HG03175 (cell line): ENCODE measurements around the gene MVB12B.

Experiments
- ATAC-seq: cut with Tn5 transposase; IDR thresholded peaks from one replicate; pipeline ENCODE4 v1.9.1; 2021; ENCODE audit warnings: mild to moderate bottlenecking, moderate library complexity; ENCODE audit not compliant: unreplicated experiment

MVB12B gene

DNA sequence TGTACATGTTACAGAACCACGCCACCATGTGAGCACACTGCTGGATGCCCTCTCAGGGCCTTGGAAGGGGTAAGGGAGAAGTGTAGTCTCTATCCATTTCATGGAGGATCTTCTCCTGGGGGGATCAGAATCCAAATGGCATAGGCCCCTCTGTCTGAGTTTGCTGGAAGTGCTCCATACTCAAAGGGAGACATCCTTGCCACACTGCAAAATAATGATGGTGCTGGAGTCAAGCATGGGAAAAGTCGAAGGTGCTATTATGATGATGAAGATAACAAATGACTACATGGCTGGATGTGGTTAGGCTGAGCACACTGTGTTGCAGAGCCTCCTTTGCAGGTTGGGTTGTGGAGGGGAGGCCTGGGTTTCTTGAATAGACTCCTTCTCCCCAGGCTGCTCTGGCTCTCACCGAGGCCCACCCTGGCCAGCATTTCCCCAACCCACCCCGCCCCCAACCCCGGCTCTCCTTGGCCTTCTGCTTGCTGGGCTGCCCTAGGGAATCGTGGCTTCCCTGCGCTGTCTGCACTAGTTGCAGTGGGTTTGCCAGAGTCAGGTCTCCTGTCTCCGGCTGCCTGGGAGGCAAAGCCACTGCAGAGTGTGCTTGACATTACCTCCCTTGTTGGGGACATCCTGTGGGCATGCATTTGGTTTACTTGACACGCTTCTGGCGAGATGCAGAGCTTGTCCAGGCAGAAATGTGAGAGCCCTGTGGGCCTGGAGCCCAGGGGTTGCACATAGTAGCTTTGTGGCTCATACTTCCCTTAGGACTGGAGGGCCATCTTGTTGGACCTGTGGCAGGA lies 3.0 kb downstream of the MVB12B start:
- ATAC-seq, result no peak

DNA sequence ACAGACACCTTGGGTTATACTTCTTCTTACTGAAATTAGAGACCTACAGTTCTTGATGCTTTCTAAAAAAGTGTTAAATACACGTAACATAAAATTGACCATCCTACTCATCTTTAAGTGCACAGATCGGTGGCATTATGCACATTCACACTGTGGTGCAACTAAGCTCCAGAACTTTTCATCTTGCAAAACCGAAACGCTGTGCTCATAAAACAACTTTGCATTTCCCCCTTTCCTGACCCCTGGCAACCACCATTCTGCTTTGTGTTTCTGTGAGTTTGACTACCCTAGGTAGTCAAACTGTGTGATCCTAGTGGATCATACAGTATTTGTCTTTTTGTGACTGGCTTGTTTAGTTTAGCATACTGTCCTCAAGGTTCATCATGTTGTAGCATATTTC lies 3.9 kb downstream of the MVB12B start:
- no peak for ATAC-seq

DNA sequence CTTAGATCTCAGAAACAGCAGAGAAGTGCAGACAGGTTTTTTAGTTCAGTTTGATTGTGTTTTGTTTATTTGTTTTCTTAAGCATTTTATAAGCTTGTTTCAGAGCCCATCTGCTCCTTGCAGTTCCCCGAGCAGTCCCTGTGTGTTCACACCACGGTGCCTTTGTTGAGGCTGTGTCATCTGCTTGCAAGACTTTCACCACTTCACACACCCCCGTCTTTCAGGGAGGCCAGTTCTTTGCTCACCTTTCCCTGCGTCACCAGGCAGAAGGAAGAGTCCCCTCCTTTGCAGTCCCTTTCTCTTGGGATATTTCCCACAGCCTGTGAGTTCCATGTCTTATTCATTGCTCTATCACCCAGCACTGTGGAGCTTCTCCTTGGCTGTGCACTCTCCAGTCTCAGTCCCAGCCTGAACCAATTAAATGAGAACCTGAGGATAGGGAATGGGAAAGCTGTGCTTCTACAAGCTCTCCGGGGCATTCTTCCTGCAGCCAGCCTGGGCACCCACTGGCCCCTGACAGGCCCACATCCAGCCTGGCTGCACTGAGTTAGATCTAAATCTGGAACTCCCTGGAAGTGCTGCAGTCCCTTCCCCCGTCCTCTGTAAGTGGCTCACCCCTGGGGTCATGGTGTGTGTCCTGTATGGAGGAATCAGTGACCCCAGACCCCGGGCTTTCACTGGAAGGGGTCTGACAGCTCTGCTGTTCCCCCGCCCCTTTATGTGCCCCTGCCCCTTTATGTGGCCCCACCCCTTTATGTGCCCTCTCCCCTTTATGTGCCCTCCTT lies 5.5 kb downstream of the MVB12B start:
- no peak for ATAC-seq

DNA sequence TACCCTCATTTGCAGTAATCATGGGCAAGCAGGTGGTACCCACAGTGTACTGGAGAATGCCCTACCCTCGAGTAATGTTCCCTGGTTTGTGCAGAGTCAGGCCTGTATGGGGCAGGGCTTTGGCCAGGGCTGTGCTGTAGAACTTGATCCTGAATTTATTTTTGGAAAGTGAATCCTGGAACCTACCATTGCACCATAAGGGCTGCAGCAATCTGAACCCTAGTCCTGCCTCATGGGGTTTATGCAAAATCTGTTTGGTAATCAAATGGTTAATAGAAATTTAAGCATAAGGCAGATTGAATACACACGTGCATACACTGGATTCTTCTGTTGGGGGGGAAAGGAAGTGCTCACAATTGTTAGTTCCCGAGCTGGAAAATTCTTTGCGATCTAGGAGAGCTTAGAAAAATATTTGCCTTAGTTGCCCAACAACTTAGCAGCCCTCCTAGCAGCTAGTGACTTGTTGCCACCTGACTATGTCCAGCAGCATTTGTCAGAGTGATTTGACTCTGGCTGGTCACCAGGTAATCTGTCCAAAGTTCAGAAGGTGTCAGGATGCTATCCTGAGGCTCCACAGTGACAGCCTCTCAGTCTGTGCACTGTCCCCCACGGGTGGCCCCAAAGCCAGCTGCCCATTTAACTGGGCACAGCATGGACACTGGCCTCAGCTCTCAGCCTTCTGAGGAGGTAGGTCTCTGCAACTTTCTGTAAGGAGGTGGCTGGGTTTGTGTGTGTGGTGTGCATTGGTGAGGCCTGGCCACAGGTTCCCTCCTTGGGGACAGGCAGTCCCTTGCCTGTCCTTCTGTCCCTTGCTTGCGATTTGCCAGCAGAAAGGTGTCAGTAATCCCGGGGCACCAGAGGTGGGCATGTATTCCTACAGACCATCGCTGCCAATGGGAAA lies 8.3 kb downstream of the MVB12B start:
- no peak for ATAC-seq

- ATAC-seq, result no peak
Observed at GRCh38 chr9:126335837-126336735, 9.5 kb downstream of the MVB12B start.

DNA sequence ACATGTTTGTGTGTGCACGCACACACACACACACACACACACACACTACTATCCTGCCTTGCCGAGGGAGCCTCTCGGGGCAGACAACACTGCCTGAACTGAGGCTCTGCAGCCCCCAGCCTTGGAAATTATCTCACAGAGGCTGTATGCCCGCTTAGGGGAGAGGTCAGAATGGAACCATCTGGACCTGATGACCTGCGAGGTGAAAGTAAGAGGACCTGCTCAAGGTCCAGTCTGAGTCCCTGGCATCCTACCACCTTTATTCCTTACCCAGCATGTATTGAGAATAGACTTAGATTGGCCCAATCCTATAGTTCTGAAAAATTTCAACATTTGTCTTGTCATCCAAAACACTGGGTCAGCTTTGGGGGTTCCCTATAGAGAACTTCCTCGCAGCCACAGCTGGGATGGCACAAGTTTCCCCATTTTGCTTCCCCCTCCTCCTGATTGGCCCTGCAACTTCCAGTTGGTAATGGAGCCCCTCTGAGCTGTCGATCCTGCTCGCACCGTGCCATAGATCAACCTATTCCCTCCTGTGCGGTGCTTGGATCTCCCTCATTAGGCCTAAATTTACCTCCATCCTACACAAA lies 10.2 kb downstream of the MVB12B start:
- ATAC-seq, result no peak

- ATAC-seq, result no peak
Observed at GRCh38 chr9:126337729-126338372, 11.2 kb downstream of the MVB12B start.

- ATAC-seq, result no peak
Observed at GRCh38 chr9:126338945-126339344, 12.3 kb downstream of the MVB12B start.

GRCh38 chr9:126341426-126341825 lies 14.8 kb downstream of the MVB12B start:
- ATAC-seq, result no peak

DNA sequence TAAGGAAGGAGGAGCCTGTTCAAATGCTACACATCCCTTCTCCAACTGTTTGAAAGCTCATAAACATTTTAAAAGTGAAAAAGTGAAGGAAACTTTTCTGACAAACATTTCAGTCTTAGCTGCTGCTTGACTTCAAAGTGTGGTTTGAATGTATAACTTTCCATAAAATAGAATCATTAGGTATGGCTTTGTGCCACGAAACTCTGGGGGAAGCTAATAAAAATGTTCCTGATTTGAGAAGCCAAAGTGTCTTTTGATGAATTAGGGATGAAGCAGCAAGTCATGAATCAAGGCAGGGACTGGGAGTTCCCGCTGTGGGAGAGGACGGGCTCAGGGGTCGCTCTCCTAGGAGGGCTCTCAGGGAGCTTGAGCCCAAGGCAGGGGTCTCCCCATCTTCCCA lies 15.3 kb downstream of the MVB12B start:
- no peak for ATAC-seq

DNA sequence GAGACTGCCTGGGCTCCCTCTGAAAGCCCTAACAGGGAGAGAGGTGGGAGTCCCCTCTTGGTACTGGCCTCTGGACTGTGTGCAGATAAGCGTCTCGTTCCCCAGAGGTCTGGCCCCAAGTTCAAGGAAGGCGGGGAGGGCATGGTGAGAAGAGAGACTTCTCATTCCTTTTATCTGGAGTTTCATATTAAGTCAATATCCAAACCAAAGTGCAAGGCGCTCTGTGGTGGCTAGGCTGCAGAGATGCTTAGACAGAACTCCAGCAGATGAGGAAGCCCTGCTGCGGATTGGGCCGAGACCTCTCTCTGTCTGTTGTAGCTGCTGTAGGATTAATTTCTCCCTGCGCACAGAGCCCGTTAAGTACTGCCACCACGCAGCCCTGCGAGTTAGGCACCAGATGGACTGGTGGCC lies 16.0 kb downstream of the MVB12B start:
- no peak for ATAC-seq

GRCh38 chr9:126343271-126343700 lies 16.7 kb downstream of the MVB12B start:
- ATAC-seq, result no peak

GRCh38 chr9:126346031-126346430 lies 19.4 kb downstream of the MVB12B start:
- ATAC-seq, result no peak

DNA sequence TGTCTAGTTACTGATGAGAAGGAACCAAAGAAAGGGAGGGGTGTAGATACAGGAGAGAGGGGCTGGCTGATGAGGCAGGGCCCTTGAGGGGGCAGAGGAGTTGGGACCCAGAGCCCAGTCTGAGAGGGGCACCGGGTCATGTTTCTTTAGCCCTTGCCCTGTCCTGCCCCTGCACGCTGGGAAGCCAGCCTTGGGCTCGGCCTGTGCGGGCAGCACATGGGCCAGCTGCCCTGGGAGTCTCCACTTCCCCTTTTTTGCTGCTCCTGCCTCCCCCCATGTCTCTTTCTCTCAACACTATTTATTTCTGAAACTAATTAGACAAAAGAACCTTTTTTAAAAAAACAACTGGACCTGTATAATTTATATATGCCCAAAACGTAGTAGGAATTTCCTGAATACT lies 20.5 kb downstream of the MVB12B start:
- no peak for ATAC-seq

DNA sequence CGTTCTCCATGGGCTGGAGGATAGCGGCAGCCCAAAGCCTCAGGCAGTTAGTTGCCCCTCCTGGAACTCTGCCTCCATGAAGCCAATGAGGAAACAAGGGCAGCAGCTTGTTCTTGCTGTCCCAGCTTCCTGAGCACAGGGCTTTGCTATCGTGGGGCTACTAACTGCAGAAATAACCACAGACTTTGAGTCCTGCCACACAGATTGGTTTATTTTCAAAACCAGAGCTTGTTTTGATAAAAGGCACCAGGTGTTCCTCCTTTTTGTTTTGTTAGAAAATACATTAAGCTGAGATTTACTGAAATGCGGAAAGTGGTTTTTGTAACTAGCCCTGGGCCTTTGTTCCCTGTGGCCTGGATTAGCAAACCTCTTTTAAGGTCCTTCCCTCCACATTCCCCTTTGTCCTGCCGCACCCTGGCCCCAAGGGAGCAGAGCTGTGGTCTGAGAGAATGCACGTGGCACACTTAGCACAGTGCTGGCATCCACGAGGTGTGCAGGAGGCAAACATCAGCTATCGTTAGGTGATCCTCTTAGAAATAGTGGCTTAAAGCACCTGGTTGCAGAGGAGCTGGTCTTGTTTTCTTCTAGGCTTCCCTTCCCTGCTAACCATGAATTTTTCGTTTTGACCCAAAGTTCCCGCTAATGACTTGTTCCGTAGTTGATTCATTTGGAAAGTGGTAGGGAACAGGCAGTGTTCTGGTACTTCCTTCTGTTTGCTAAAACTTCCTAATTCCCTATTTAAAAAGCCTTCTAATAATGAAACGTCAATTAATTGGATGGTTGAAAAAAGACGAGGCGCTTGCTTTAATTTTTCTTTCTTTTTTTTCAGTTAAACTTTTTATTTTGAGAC lies 21.5 kb downstream of the MVB12B start:
- ATAC-seq, result no peak

DNA sequence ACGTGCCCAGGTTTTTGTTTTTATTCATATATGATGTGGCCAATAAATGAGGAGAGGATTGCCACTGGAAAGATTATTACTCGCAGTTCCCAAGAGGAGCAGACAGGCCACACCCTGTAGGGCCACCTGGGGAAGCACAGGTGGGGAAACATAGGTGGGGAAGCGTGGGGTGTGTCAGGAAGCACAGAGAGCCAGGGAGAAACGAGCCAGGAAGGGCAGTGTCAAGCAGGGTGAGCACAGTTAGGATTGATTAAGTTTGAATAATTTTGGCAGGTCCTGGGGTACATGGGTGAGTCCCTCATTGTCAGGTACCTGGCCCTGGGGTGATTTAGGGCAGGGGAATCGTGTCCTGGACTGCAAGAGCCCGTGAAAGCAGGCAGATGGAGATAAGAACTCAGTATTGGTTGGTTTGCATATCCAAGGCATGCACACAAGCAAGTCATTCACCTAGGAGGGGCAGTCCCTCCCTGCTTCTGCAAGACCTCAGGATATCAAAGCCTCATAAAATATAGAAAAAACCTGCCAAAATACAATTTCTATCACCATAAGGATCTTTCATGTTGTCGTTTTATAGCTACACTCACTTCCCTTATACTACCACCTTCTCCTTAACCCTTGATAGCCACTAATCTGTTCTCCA lies 22.4 kb downstream of the MVB12B start:
- ATAC-seq, result no peak

GRCh38 chr9:126354887-126355770 lies 28.5 kb downstream of the MVB12B start:
- ATAC-seq, result no peak
